ENCODE results near the gene CDK14.

DNA sequence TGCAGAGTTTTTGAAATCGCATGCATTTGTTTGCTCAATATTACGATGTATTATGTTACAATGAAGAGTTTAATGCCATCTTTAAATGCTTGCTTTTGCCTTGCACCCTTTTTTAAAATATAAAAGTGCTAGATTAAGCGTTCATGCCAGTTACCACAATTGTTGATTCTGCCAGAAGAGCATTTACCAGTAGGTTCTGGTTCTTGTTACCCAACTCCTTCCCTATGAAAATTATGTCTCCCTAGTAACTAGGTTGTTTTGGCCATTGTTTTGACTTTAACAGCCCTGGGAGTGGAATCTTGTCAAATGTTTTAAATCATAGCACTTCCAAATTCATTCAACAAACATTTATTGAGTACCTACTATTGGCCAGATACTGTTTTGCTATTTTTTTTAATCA is 32.8 kb upstream of the CDK14 start:
- TF ChIP-seq, protein P1, sequence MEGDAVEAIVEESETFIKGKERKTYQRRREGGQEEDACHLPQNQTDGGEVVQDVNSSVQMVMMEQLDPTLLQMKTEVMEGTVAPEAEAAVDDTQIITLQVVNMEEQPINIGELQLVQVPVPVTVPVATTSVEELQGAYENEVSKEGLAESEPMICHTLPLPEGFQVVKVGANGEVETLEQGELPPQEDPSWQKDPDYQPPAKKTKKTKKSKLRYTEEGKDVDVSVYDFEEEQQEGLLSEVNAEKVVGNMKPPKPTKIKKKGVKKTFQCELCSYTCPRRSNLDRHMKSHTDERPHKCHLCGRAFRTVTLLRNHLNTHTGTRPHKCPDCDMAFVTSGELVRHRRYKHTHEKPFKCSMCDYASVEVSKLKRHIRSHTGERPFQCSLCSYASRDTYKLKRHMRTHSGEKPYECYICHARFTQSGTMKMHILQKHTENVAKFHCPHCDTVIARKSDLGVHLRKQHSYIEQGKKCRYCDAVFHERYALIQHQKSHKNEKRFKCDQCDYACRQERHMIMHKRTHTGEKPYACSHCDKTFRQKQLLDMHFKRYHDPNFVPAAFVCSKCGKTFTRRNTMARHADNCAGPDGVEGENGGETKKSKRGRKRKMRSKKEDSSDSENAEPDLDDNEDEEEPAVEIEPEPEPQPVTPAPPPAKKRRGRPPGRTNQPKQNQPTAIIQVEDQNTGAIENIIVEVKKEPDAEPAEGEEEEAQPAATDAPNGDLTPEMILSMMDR (IDR thresholded peaks at IDR 0.05): no peak
- TF ChIP-seq POLR2A (IDR thresholded peaks at IDR 0.05): no peak
- TF ChIP-seq EP300 (IDR thresholded peaks at IDR 0.05): no peak
